Psoas muscle (tissue), 8 donors: ENCODE measurements around the gene DDN. TPM values are rescaled to one million over a fixed set of nuclear protein-coding genes. Genes with fewer than 3 reads are reported as not detected.

Experiments
- ATAC-seq, 4 donors: fragments of 200-7000 bp; cut with Tn5 transposase; one replicate each; pipeline ENCODE4 v1.9.1; 2020; ENCODE audit warnings: moderate library complexity in 3 of 4, mild to moderate bottlenecking in 2 of 4
- DNase-seq, 2 donors: peaks; one replicate each; pipeline ENCODE4 v3.0.0-alpha.2; 2020
- H3K27ac ChIP-seq: fragments of 200-600 bp; one replicate; pipeline ENCODE4 v1.8.0; 2022
- H3K27me3 ChIP-seq, 3 donors: fragments of 200-600 bp in 1 of 3; one replicate each; pipeline versions ENCODE4 v1.6.1 to v1.8.0; 2013 to 2022; ENCODE audit warnings: low read length in 2 of 3, mild to moderate bottlenecking in 2 of 3, moderate library complexity in 1 of 3; ENCODE audit not compliant: insufficient read depth in 3 of 3
- H3K36me3 ChIP-seq, 2 donors: fragments of 200-600 bp in 1 of 2; one replicate each; pipeline versions ENCODE4 v1.6.1 to v1.8.0; 2013 to 2022; ENCODE audit warnings: low read depth in 1 of 2, mild to moderate bottlenecking in 1 of 2, moderate library complexity in 1 of 2; ENCODE audit not compliant: insufficient read depth in 1 of 2
- H3K4me1 ChIP-seq: fragments of 200-600 bp; one replicate; pipeline ENCODE4 v1.8.0; 2022
- H3K4me3 ChIP-seq: fragments of 200-600 bp; one replicate; pipeline ENCODE4 v1.8.0; 2022; ENCODE audit warnings: mild to moderate bottlenecking
- H3K9me3 ChIP-seq: fragments of 200-600 bp; one replicate; pipeline ENCODE4 v1.8.0; 2022
- CTCF ChIP-seq: fragments of 200-600 bp; IDR thresholded peaks from one replicate; pipeline ENCODE4 v1.8.0; 2022; ENCODE audit warnings: antibody characterized with exemption
- WGBS, 3 donors: extraction: QIAGEN DNeasy Blood & Tissue Kit; methylation state at CpG; one replicate each; pipeline versions ENCODE4 v1.1.6 to v1.1.7; 2013; 5-methylcytosine and 5-hydroxymethylcytosine counted together
- intact Hi-C, 2 donors: fragments of 100-400 bp; cut with DNase I; formaldehyde crosslinking; loops; one replicate each; pipeline versions ENCODE4 v1.11.0 to v1.14.2; 2022
- polyA plus RNA-seq, 3 donors: library from polyadenylated mRNA; stranded (reverse); fragments of 200-250 nt; gene quantifications; one replicate each; pipeline ENCODE4 v1.2.3, GENCODE V29; 2013
- total RNA-seq, 4 donors: library from RNA; stranded (reverse); fragmentation: NEBNext Ultra II Directional in 2 of 4; extraction: Animal tissue kit (Norgen Biotek cat#: 25700) in 2 of 4; gene quantifications; one replicate each; pipeline versions ENCODE4 v1.2.1 to v1.2.4, GENCODE V29; 2021 to 2023
- donor health status: healthy with polysubstance abuse.
- donor health status: DM: no; HTN: no; CAD: no; lungs with moderate emphysema.
- donor health status: Bipolar disorder and iron deficiency.
- donor health status: healthy.
- donor health status: DM: yes; HTN: yes; CAD: no.
- donor health status: DM: no; HTN: no; CAD: no.
- donor health status: DM: no; HTN: no; CAD: no.
- donor health status: DM: yes; HTN: yes; CAD: no.

Gene DDN
- total and polyA plus RNA-seq, 7 donors, result 11.2 to 485 (median 72.6) TPM

- no peaks in the 10 kb centered on the region for H3K27me3 ChIP-seq
- H3K4me3 ChIP-seq, result no peak overlapping the region
- DNase-seq, result peak in 1 of 2 donors; percentile 53
- ATAC-seq, result no peak
- peaks cover 7% of the 10 kb centered on the region for H3K4me1 ChIP-seq
- peaks cover 6 to 73% of the 10 kb centered on the region in 2 donors for H3K36me3 ChIP-seq
- no peak for TF ChIP-seq CTCF
- H3K9me3 ChIP-seq, result no peaks in the 10 kb centered on the region
- 81 to 95% (median 86%) methylated on average over 15 of the region's 15 CpGs for WGBS, 3 donors
- intact Hi-C loops, result loop anchor here (5.0 kb wide), 1 partner anchor 35 kb away; no protein-coding TSS in a partner anchor
- no peak overlapping the region for H3K27ac ChIP-seq
Measured at GRCh38 chr12:49022558-49023178, 23.5 kb upstream of the DDN start.

GRCh38 chr12:49021292-49021915, 22.2 kb upstream of the DDN start:
- Histone ChIP-seq H3K27ac (no peak overlapping the region), H3K27me3 (no peaks in the 10 kb centered on the region), H3K36me3 (peaks cover 5 to 60% of the 10 kb centered on the region in 2 donors), H3K9me3 (no peaks in the 10 kb centered on the region), H3K4me1 (peaks cover 16% of the 10 kb centered on the region), H3K4me3 (no peak overlapping the region)
- DNase-seq (peak in 1 of 2 donors; percentile 46), ATAC-seq (no peak)
- TF ChIP-seq CTCF, result no peak
- 71 to 82% (median 81%) methylated on average over 10 to 11 of the region's 11 CpGs for WGBS, 3 donors
- intact Hi-C loops, result loop anchor here (5.0 kb wide), 1 partner anchor 36 kb away; no protein-coding TSS in a partner anchor

- ATAC-seq, result no peak
- Histone ChIP-seq H3K36me3 (peaks cover 5 to 51% of the 10 kb centered on the region in 2 donors), H3K27ac (no peak overlapping the region), H3K27me3 (no peaks in the 10 kb centered on the region), H3K9me3 (no peaks in the 10 kb centered on the region), H3K4me1 (peaks cover 22% of the 10 kb centered on the region), H3K4me3 (no peak overlapping the region)
- WGBS, 3 donors, result 75 to 87% (median 86%) methylated on average over 5 to 6 of the region's 6 CpGs
- no peak for TF ChIP-seq CTCF
- intact Hi-C loops, result loop anchor here (5.0 kb wide), 1 partner anchor 37 kb away; no protein-coding TSS in a partner anchor
- DNase-seq, result peak in 1 of 2 donors; percentile 52
Measured at GRCh38 chr12:49020441-49020840, 21.3 kb upstream of the DDN start.

- peaks cover 5 to 43% of the 10 kb centered on the region in 2 donors for H3K36me3 ChIP-seq
Measured at GRCh38 chr12:49019443-49020324, 20.5 kb upstream of the DDN start.

More at GRCh38 chr12:49019443-49020324, 20.5 kb upstream of the DDN start:
- DNase-seq, result peak in 1 of 2 donors; percentile 49
- H3K9me3 ChIP-seq, result no peaks in the 10 kb centered on the region
- ATAC-seq, result no peak
- TF ChIP-seq CTCF, result no peak
- H3K4me3 ChIP-seq, result peak overlapping the region; percentile 88
- intact Hi-C loops, result loop anchor here (5.0 kb wide), 1 partner anchor 38 kb away; no protein-coding TSS in a partner anchor
- WGBS, 3 donors, result 58 to 67% (median 60%) methylated on average over 9 to 10 of the region's 10 CpGs
- peaks cover 30% of the 10 kb centered on the region for H3K4me1 ChIP-seq
- H3K27ac ChIP-seq, result peak overlapping the region; percentile 96
- H3K27me3 ChIP-seq, result no peaks in the 10 kb centered on the region
